HG03354 (cell line): Measurements from ENCODE around the gene TNRC6B.

Experiments
- ATAC-seq: cut with Tn5 transposase; IDR thresholded peaks from one replicate; pipeline ENCODE4 v1.9.1; 2021; ENCODE audit warnings: mild to moderate bottlenecking; ENCODE audit not compliant: unreplicated experiment, poor library complexity, severe bottlenecking

The TNRC6B gene

DNA sequence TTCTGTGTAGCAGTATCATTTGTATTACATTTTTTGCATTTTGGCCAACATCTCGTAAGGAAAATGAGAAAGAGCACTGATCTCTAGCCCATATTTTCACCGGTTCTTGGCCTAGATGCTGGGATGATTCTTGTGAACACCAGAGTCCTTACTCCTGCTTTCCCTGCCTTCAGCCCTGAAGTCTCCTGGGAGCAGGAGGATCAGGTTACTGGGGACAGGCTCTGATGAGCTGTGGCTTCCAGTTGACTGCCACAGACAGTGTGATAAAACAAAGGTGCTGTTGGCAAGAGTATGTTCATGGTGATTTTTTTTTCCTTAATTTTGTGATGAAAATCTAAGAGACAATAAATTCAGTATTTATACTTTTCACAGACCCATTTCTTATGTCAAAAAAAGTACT, 134.3 kb downstream of the TNRC6B start:
- ATAC-seq: no peak

GRCh38 chr22:40313007-40313406, 135.3 kb downstream of the TNRC6B start:
- no peak for ATAC-seq

DNA sequence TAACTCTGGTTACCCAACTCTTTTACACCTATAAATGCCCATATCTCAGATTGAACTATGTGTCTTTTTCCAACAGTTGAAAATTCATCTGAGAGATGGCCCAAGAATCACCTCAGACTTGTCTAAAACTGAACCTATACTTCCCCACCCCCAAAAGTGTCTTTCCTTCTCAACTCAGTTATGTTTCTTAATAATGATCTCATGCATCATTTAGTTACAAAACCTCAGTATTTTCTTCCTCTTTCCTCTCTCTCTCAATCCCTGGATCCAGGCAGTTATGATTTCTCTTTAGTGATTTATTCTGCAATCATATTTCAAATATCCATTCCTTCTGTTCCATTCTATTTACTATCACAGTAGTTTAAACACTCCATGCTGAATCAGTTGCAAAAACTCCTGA, 136.3 kb downstream of the TNRC6B start:
- ATAC-seq: no peak

DNA sequence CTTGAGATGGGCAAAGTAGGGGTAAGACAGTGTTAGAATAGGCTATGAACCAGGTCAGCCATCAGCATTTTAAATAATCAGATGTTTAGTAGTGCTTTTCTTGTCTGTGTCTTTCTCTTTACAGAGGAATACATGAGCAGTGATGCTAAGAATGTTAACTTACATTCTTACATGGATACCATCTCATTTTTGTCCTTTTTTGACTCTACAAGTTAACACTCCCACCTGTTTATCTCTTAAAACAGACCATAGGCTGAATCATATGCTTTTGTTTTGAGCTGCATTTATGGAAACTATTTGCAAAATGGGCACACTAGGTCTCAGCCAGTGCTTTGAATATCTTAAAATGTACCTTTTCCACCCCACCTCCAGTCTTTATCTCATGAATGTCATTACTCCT, 143.0 kb downstream of the TNRC6B start:
- no peak for ATAC-seq

DNA sequence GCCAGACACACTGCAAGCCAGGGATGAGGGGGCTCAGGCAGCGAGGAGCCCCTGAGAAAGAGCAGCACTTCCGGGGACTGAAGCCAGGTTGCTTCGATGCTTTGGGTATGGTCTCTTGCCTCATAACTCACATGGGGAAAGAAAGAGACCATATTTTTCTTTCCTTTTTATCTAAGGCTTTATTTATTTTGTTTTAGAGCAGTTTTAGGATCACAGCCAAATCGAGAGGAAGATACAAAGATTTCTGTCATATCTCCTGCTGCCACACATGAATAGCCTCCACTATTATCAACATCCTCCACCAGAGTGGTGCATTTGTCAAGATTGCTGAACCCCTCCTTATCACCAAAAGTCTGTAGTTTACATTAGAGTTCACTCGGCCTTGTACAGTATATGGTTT, 144.3 kb downstream of the TNRC6B start:
- no peak for ATAC-seq

DNA sequence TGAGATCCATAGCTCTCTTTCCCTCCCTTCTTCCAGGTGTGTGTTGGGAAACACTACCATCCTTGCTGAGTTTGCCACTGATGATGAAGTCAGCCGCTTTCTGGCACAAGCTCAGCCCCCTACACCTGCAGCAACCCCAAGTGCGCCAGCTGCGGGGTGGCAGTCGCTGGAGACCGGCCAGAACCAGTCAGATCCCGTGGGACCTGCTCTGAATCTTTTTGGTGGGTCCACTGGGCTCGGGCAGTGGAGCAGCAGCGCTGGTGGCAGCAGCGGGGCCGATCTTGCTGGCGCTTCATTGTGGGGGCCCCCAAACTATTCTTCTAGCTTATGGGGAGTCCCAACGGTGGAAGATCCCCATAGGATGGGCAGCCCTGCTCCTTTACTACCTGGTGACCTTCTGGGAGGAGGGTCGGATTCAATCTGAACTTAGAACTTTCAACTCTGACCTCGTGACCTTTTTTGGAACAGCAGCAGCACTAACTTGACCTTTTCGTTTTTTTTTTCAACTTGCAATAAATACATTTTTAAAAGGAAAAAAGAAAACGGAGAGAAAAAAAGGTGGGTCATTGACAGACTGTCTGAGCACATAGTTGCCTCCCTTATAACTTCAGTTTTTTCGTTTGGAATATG, 145.2 kb downstream of the TNRC6B start:
- ATAC-seq: no peak

GRCh38 chr22:40323681-40324171, 146.0 kb downstream of the TNRC6B start:
- no peak for ATAC-seq

- ATAC-seq: no peak
Observed at GRCh38 chr22:40324468-40325305, 147.0 kb downstream of the TNRC6B start.

- no peak for ATAC-seq
Observed at GRCh38 chr22:40325315-40325714, 147.6 kb downstream of the TNRC6B start.

GRCh38 chr22:40326905-40327735, 149.4 kb downstream of the TNRC6B start:
- ATAC-seq: no peak

DNA sequence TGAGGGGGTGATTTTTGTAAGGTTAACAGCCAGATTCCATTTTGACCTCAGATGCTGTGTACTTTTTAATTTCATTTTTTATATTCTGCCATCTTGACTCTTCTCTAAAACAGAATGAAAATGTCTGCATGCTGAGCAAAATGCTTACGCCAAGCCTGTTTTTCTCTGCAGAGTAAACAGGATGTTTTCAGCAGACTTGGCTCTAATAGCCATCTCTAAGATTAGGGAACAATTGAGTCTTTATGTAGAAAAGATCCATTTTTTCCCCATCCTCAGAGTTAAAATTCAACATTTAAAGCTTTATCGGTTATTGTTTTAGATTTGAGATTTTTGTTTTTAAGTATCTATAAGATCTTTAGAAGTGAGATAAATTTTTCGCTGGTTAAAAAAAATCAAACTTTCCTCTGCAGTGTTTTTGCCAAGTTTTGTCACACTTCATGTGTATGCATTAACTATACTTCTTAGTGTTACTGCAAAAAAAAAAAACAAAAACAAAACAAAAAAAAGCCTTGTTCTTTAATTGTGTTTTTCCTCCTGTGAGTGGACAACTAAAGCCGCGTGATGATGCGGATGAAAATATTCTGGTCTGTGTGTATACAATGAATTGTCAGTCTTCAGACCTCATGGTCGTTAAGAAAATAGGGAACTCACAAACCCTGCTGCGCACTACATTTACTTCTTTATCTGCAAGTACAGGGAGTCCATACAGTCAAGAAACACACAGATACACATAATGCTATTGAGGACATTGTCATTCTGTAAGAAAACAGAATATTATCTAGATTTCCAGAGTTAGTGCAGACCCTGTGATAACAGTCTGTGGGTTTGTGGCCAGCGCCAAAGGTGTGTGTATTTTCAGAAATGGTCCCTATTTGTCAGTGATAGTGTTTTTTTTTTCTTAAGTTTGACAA, 151.1 kb downstream of the TNRC6B start:
- no peak for ATAC-seq

GRCh38 chr22:40329466-40329865, 151.7 kb downstream of the TNRC6B start:
- ATAC-seq: no peak

DNA sequence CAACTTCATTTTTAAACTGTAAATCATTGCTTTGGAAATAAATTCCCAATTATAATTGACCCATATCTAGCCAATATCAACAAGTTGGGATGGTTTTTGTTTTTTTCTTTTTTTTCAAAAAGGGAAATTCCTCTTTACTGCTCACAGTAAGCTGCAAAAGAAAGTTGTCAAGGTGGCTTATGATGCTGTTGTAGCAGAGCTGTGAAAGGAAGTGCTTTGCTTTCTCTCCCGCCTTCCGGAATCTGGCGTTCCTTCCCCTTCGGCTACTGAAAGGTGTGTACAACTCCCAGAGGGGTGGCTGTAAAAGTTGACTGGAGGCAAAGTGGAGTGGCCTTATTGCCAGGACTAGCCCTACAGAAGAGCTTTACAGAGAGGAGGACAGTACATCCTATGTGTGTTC, 152.4 kb downstream of the TNRC6B start:
- ATAC-seq: no peak

DNA sequence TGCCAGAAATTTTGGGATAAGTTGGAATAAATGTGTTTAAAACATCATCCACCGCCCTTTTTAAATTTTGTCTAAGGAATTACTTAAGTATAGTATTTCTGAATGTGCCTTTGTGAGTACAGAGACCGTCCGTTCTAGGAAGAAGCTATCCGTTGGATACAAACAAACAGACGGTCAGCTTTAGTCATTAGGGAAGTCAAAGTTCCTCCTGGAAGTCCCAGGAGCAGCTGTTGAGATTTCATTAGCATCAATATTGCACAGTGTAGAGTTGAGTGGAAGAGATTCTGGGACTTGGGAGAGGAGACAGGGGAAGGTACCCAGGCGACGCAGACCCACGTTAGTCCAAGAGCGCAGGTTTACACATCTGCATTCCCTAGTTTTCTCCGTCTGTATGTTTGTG, 152.9 kb downstream of the TNRC6B start:
- ATAC-seq: no peak

- no peak for ATAC-seq
Observed at GRCh38 chr22:40331706-40332105, 154.0 kb downstream of the TNRC6B start.

DNA sequence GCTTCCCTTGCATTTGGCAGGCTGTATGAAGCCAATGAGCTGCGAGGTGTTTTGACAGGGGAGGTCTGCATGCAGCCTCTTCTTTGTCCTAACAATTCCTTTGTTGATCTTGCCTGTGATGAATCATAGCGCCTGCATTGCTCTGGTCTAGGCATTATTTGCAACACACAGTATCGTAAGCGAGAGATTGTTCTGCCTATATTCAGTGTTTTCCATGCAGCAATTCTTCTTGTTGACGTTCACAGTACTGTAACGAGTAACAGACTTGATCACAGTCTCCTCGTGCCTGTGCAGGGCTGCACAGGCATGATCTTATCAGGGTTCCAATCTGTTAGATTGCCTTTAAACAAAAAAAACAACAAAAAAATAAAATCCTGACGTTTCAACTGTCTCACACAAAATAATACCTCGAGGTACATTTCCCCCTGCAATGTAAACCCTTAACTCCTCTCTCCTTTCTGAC, 154.6 kb downstream of the TNRC6B start:
- ATAC-seq: no peak

DNA sequence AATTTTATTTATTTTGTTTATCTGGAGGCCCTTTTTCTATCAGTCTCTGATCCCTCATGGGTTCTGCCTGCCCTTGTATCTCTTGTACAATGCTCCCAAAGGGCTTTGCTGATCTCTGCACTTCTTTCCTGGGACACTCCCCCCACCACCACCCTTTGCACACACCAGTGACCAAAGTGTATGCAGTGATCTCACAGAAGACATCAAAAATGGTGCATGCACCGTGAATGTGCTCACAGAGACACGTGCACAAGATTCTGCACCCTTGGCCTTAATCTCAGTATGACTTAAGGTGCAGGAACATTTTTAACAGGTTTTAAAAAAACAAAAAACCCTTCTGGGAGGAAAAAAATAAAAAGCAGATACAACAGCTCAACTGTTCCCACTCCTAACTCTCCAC, 156.3 kb downstream of the TNRC6B start:
- no peak for ATAC-seq

- ATAC-seq: no peak
Observed at GRCh38 chr22:40334899-40335298, 157.2 kb downstream of the TNRC6B start.

GRCh38 chr22:40335358-40335757, 157.6 kb downstream of the TNRC6B start:
- ATAC-seq: no peak
